ENCODE results near the gene FEV.

Gene FEV

GRCh38 chr2:219024059-219024458, 39.1 kb upstream of the FEV start:
- Histone ChIP-seq H4K20me1 (ENCODE audit: insufficient read depth, low read length) (no peaks in the 10 kb centered on the region), H3K9me3 (replicated peaks; ENCODE audit: insufficient read depth, low read length) (no peaks in the 10 kb centered on the region), H3K9me2 (replicated peaks; ENCODE audit: insufficient read depth, low read length) (no peaks in the 10 kb centered on the region), H3K27me3 (replicated peaks; ENCODE audit: insufficient read depth, low read length) (peaks cover 84% of the 10 kb centered on the region), H2AFZ (ENCODE audit: low read length) (no peak overlapping the region), H3K27ac (ENCODE audit: low read length) (no peak overlapping the region), H3F3A (ENCODE audit: insufficient read depth, low read length) (no peaks in the 10 kb centered on the region), H3K9ac (ENCODE audit: low read length) (no peak overlapping the region), H3K4me2 (ENCODE audit: low read depth, low read length) (no peak overlapping the region), H3K4me3 (ENCODE audit: low read length) (no peak overlapping the region), H3K4me1 (ENCODE audit: low read length) (no peaks in the 10 kb centered on the region), H3K79me2 (ENCODE audit: low read length) (no peaks in the 10 kb centered on the region), H3K36me3 (replicated peaks; ENCODE audit: insufficient read depth, low read length) (no peaks in the 10 kb centered on the region)
- TF ChIP-seq EZH2 (optimal IDR thresholded peaks at IDR 0.05; ENCODE audit: low read depth, low read length) (no peak), CTCF (IDR thresholded peaks at IDR 0.05; ENCODE audit: low read length) (no peak), EZH2phosphoT487 (IDR thresholded peaks at IDR 0.05; ENCODE audit: low read length) (no peak)
- no peak for DNase-seq

GRCh38 chr2:219023045-219023605, 38.1 kb upstream of the FEV start:
- Histone ChIP-seq H3K27ac (ENCODE audit: low read length) (no peak overlapping the region), H3K9ac (ENCODE audit: low read length) (no peak overlapping the region), H3K9me3 (replicated peaks; ENCODE audit: insufficient read depth, low read length) (no peaks in the 10 kb centered on the region), H4K20me1 (ENCODE audit: insufficient read depth, low read length) (no peaks in the 10 kb centered on the region), H3K36me3 (replicated peaks; ENCODE audit: insufficient read depth, low read length) (no peaks in the 10 kb centered on the region), H3K79me2 (ENCODE audit: low read length) (no peaks in the 10 kb centered on the region), H3K4me1 (ENCODE audit: low read length) (no peaks in the 10 kb centered on the region), H3K4me2 (ENCODE audit: low read depth, low read length) (no peak overlapping the region), H3K4me3 (ENCODE audit: low read length) (no peak overlapping the region), H3F3A (ENCODE audit: insufficient read depth, low read length) (no peaks in the 10 kb centered on the region), H3K27me3 (replicated peaks; ENCODE audit: insufficient read depth, low read length) (peaks cover 91% of the 10 kb centered on the region), H2AFZ (ENCODE audit: low read length) (no peak overlapping the region), H3K9me2 (replicated peaks; ENCODE audit: insufficient read depth, low read length) (no peaks in the 10 kb centered on the region)
- no peak for DNase-seq
- TF ChIP-seq EZH2 (optimal IDR thresholded peaks at IDR 0.05; ENCODE audit: low read depth, low read length) (no peak), CTCF (IDR thresholded peaks at IDR 0.05; ENCODE audit: low read length) (no peak), EZH2phosphoT487 (IDR thresholded peaks at IDR 0.05; ENCODE audit: low read length) (no peak)

DNA sequence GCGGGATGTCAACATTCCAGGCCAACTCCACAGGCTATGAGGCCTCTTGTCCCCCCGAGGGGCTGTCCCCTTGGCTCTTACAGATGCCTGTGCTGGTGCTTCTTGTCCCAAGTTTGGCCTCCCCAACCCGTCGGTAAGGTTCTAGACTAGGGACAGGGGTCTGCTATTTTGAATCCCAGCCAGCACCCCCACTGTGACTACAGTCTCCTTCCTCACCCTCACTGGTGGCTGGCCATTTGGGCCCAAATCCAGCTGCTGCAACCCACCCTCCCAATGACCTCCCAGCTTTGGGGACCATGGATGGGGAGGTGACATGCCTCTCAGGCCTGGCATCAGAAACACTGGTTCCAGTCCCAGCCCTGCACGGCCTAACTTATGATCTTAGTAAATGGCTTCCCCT, 37.6 kb upstream of the FEV start:
- DNase-seq, result no peak
- TF ChIP-seq EZH2phosphoT487 (IDR thresholded peaks at IDR 0.05; ENCODE audit: low read length) (no peak), CTCF (IDR thresholded peaks at IDR 0.05; ENCODE audit: low read length) (no peak), EZH2 (optimal IDR thresholded peaks at IDR 0.05; ENCODE audit: low read depth, low read length) (no peak)
- Histone ChIP-seq H3K79me2 (ENCODE audit: low read length) (no peaks in the 10 kb centered on the region), H3K9ac (ENCODE audit: low read length) (no peak overlapping the region), H2AFZ (ENCODE audit: low read length) (no peak overlapping the region), H3K4me3 (ENCODE audit: low read length) (no peak overlapping the region), H3K4me1 (ENCODE audit: low read length) (no peaks in the 10 kb centered on the region), H3K27me3 (replicated peaks; ENCODE audit: insufficient read depth, low read length) (peaks cover 91% of the 10 kb centered on the region), H3K9me2 (replicated peaks; ENCODE audit: insufficient read depth, low read length) (no peaks in the 10 kb centered on the region), H3K36me3 (replicated peaks; ENCODE audit: insufficient read depth, low read length) (no peaks in the 10 kb centered on the region), H3F3A (ENCODE audit: insufficient read depth, low read length) (no peaks in the 10 kb centered on the region), H3K27ac (ENCODE audit: low read length) (no peak overlapping the region), H4K20me1 (ENCODE audit: insufficient read depth, low read length) (no peaks in the 10 kb centered on the region), H3K9me3 (replicated peaks; ENCODE audit: insufficient read depth, low read length) (no peaks in the 10 kb centered on the region), H3K4me2 (ENCODE audit: low read depth, low read length) (no peak overlapping the region)
